Endothelial cell of umbilical vein (primary cell): ENCODE measurements around the gene FLT4. TPM values are rescaled to one million over a fixed set of nuclear protein-coding genes. Genes with fewer than 3 reads are reported as not detected.

Experiments
- BruUV-seq: library from RNA; stranded (reverse); fragments of 400-500 nt; replicated peaks from 2 replicates; lab custom pipeline; 2021; lab: Mats Ljungman, UMichigan
- CTCF ChIA-PET: fragments of 300-600, 350-600 bp; sonication (Branson Sonifier 250); formaldehyde crosslinking; loops from one replicate; lab custom pipeline; 2021; ENCODE audit warnings: antibody characterized with exemption, inconsistent platforms; lab: Charles Lee
- POLR2A ChIA-PET: fragments of 300-600, 350-600 bp; sonication (Branson Sonifier 250); formaldehyde crosslinking; loops from one replicate; lab custom pipeline; 2021; ENCODE audit warnings: antibody characterized with exemption, inconsistent platforms; lab: Charles Lee
- DNase-seq: peaks from one replicate; pipeline ENCODE4 v3.0.0-alpha.2; 2011; ENCODE audit warnings: low read depth, low spot score
- FAIRE-seq: peaks from 2 replicates; lab custom pipeline; 2011; peaks lifted over from hg19 to GRCh38; lab: Jason Lieb, UNC
- H2AFZ ChIP-seq: 2 replicates; pipeline ENCODE4 v1.6.0; 2012; ENCODE audit warnings: low read depth, low read length, control low read depth, inconsistent platforms
- H3K27ac ChIP-seq: 2 replicates; pipeline ENCODE4 v1.5.1; 2011; ENCODE audit warnings: low read depth, mild to moderate bottlenecking, control low read depth, low read length, moderate library complexity; ENCODE audit not compliant: insufficient read depth
- H3K27me3 ChIP-seq, 2 experiments: 2 replicates each; pipeline versions ENCODE4 v1.6.0 to v1.6.1; 2011; ENCODE audit warnings: low read length in 2 of 2, mixed read lengths in 1 of 2; ENCODE audit not compliant: control insufficient read depth in 2 of 2, insufficient read depth in 2 of 2
- H3K36me3 ChIP-seq, 2 experiments: 2 replicates in 1 of 2; 3 replicates in 1 of 2; pipeline ENCODE4 v1.5.1; 2011; ENCODE audit warnings: low read length in 2 of 2, mild to moderate bottlenecking in 1 of 2, moderate library complexity in 1 of 2; ENCODE audit not compliant: control insufficient read depth in 2 of 2, insufficient read depth in 2 of 2; ENCODE audit errors: extremely low read depth in 1 of 2
- H3K4me1 ChIP-seq: 3 replicates; pipeline ENCODE4 v1.5.1; 2011; ENCODE audit warnings: mild to moderate bottlenecking, low read length; ENCODE audit not compliant: control insufficient read depth, insufficient read depth; ENCODE audit errors: extremely low read depth
- H3K4me2 ChIP-seq: 2 replicates; pipeline ENCODE4 v1.6.1; 2011; ENCODE audit warnings: low read length, control low read depth, mixed read lengths; ENCODE audit not compliant: insufficient read depth
- H3K4me3 ChIP-seq, 3 experiments: fragments of 200-600 bp in 1 of 3; sonication (generic), shearing (Covaris generic) in 1 of 3; replicated peaks in 1 of 3; 2 replicates each; pipeline ENCODE4 v1.5.1; 2011 to 2016; ENCODE audit warnings: control low read depth in 3 of 3, low read length in 3 of 3, mild to moderate bottlenecking in 2 of 3, inconsistent platforms in 1 of 3, low read depth in 1 of 3, moderate library complexity in 1 of 3; ENCODE audit not compliant: insufficient read depth in 1 of 3
- H3K79me2 ChIP-seq: 2 replicates; pipeline ENCODE4 v1.6.0; 2012; ENCODE audit warnings: low read length, inconsistent platforms; ENCODE audit not compliant: control insufficient read depth, insufficient read depth
- H3K9ac ChIP-seq: replicated peaks from 2 replicates; pipeline ENCODE3; 2011; ENCODE audit warnings: low read length, control low read depth; ENCODE audit not compliant: insufficient read depth; ENCODE audit errors: extremely low read depth
- H3K9me1 ChIP-seq: replicated peaks from 3 replicates; pipeline ENCODE4 v1.6.0; 2011; ENCODE audit warnings: mild to moderate bottlenecking, low read length; ENCODE audit not compliant: control insufficient read depth, insufficient read depth; ENCODE audit errors: extremely low read depth
- H3K9me3 ChIP-seq: replicated peaks from 2 replicates; pipeline ENCODE4 v1.5.1; 2012; ENCODE audit warnings: low read length, inconsistent platforms; ENCODE audit not compliant: control insufficient read depth, insufficient read depth
- H4K20me1 ChIP-seq: replicated peaks from 2 replicates; pipeline ENCODE3; 2011; ENCODE audit warnings: mild to moderate bottlenecking, low read length; ENCODE audit not compliant: control insufficient read depth, insufficient read depth; ENCODE audit errors: extremely low read depth
- EZH2 ChIP-seq: IDR thresholded peaks from 2 replicates; pipeline ENCODE4 v1.6.1; 2012; ENCODE audit warnings: borderline replicate concordance, low read depth, mild to moderate bottlenecking, moderate library complexity, low read length, inconsistent platforms; ENCODE audit not compliant: severe bottlenecking
- FOS ChIP-seq: IDR thresholded peaks from 2 replicates; pipeline ENCODE4 v1.6.1; 2011; ENCODE audit warnings: mild to moderate bottlenecking, low read length, moderate library complexity, borderline replicate concordance; ENCODE audit not compliant: insufficient read depth
- GATA2 ChIP-seq: IDR thresholded peaks from 2 replicates; pipeline ENCODE4 v1.7.0; 2011; ENCODE audit warnings: low read depth, mild to moderate bottlenecking, moderate library complexity, mixed read lengths, low read length; ENCODE audit not compliant: insufficient read length, insufficient read depth
- JUN ChIP-seq: IDR thresholded peaks from 2 replicates; pipeline ENCODE4 v1.6.1; 2011; ENCODE audit warnings: borderline replicate concordance, low read depth; ENCODE audit not compliant: insufficient read length, insufficient read depth
- MYC ChIP-seq: IDR thresholded peaks from one replicate; pipeline ENCODE4 v1.6.1; 2011; ENCODE audit warnings: mild to moderate bottlenecking, low read depth, low read length
- POLR2A ChIP-seq: IDR thresholded peaks from 2 replicates; pipeline ENCODE4 v1.6.1; 2012; ENCODE audit warnings: low read depth, mild to moderate bottlenecking, control low read depth, low read length
- POLR2AphosphoS5 ChIP-seq: IDR thresholded peaks from 2 replicates; pipeline ENCODE4 v1.6.1; 2012; ENCODE audit warnings: low read depth, mild to moderate bottlenecking, control low read depth, low read length, moderate library complexity; ENCODE audit not compliant: insufficient read depth
- dilution Hi-C: fragments of 300-500 bp; cut with MboI; formaldehyde crosslinking; loops from one replicate; pipeline ENCODE4 v1.15.0; 2019; ENCODE audit warnings: low sequenced_read_pairs; ENCODE audit not compliant: extremely low pct_ligation_motif_present
- intact Hi-C: fragments of 100-400 bp; cut with micrococcal nuclease; formaldehyde crosslinking; loops from one replicate; pipeline ENCODE4 v1.10.0; 2022
- polyA plus RNA-seq, 4 experiments: library from polyadenylated mRNA; depleted of rRNA in 3 of 4; stranded (reverse) in 3 of 4; unstranded in 1 of 4; fragments of >200 nt; gene quantifications; 2 replicates each; pipeline versions ENCODE4 v1.2.1 to v1.2.3, GENCODE V29; 2011 to 2012; ENCODE audit warnings: missing spikeins in 1 of 4
- total RNA-seq: library from RNA; stranded (reverse); gene quantifications from 2 replicates; pipeline ENCODE4 v1.2.3, GENCODE V29; 2021
- TF ChIP-seq, protein P1 (sequence below), 2 donors: IDR thresholded peaks; 1 replicate in 1 of 2; 2 replicates in 1 of 2; pipeline ENCODE4 v1.5.1; 2011; ENCODE audit warnings: low read length in 2 of 2, mild to moderate bottlenecking in 2 of 2, moderate library complexity in 2 of 2, control low read depth in 1 of 2, inconsistent platforms in 1 of 2, low read depth in 1 of 2; ENCODE audit not compliant: insufficient read depth in 1 of 2; ENCODE audit errors: extremely low read depth in 1 of 2
- TF ChIP-seq, protein P2 (sequence below): IDR thresholded peaks from 2 replicates; pipeline ENCODE4 v1.6.1; 2011; ENCODE audit not compliant: insufficient read depth, insufficient read length

Gene FLT4
- total and polyA plus RNA-seq, 2 donors (not counting 3 experiments of a cell fraction or from before 2014, with no cell fraction given), result 44.4 to 71.5 TPM

DNA sequence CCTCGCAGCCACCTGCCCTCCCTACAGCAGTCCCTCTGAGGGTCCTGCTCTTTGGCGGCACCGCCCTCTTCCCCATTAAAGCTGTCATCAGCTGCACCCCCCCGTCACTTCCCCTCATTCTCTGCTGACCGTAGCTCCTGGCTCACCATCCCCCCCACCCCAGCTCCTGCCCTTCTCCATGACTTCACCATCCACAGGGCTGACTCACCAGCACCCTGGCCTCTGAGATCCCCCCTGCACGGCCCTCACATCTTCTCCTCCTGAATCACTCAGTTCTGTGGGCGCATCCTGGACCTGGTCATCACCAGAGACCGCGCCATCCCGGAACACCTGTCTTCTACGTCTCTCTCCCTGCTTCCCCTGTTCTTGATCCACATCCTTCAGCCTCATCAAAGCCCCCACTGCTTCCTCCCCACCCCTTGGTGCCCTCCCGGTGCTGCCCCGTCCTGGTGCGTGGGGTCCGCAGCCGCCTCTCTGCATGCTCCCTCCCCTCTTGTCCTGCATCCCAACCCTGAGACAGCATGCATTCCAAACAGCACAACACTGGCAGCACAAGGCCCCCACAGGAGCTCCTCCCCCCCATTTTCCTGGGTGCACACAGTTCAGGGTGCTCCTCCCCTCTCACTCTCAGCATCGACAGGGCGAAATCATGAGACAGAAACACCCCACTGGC is 12.9 kb downstream of the FLT4 start:
- POLR2A ChIA-PET, result no interaction called here
- no peak overlapping the region for H3K4me2 ChIP-seq
- no peak overlapping the region for H2AFZ ChIP-seq
- no peak overlapping the region for H3K9ac ChIP-seq
- intact Hi-C loops, result loop anchor here (1.0 kb wide), 1 partner anchor 9 kb away; no protein-coding TSS in a partner anchor
- H3K4me3 ChIP-seq, result no peak overlapping the region
- H3K36me3 ChIP-seq, result no peaks in the 10 kb centered on the region
- DNase-seq (peak; percentile 38), FAIRE-seq (no peak)
- dilution Hi-C loops, result no loop called here
- H3K79me2 ChIP-seq, result no peaks in the 10 kb centered on the region
- BruUV-seq, result no TSS peak
- no peaks in the 10 kb centered on the region for H3K27me3 ChIP-seq
- H3K9me1 ChIP-seq, result no peaks in the 10 kb centered on the region
- CTCF ChIA-PET, result no interaction called here
- no peaks in the 10 kb centered on the region for H3K4me1 ChIP-seq
- H3K27ac ChIP-seq, result no peak overlapping the region
- no peaks in the 10 kb centered on the region for H3K9me3 ChIP-seq
- TF ChIP-seq EZH2 (no peak), GATA2 (no peak), POLR2A (no peak), JUN (peak; percentile 9), FOS (no peak)
- H4K20me1 ChIP-seq, result no peaks in the 10 kb centered on the region

DNA sequence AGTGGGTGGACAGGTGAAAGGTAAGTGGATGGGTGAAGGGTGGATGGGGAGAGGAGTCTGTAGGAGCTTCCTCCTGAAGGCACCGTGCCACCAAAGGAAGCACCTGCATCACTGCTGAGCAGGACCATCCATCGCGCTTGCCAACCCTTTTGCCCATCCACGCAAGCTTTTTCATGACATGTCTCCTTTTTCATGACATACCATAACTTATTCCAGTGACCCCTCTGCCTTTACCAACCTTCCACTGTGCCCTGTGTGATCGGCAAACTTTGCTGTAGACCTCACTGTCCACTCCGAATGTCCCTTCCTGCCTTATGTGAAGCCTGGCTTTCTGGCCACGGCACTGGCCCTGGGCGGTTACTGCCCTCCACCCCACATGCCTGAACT is 13.4 kb downstream of the FLT4 start:
- H3K36me3 ChIP-seq, result no peaks in the 10 kb centered on the region
- no peaks in the 10 kb centered on the region for H3K9me1 ChIP-seq
- no peak overlapping the region for H3K4me3 ChIP-seq
- no peaks in the 10 kb centered on the region for H3K4me1 ChIP-seq
- no peak overlapping the region for H3K9ac ChIP-seq
- intact Hi-C loops (loop anchor here (1.0 kb wide), 1 partner anchor 9 kb away; no protein-coding TSS in a partner anchor), dilution Hi-C loops (no loop called here)
- no peaks in the 10 kb centered on the region for H4K20me1 ChIP-seq
- DNase-seq (no peak), FAIRE-seq (no peak)
- H3K9me3 ChIP-seq, result no peaks in the 10 kb centered on the region
- H2AFZ ChIP-seq, result no peak overlapping the region
- H3K79me2 ChIP-seq, result no peaks in the 10 kb centered on the region
- no TSS peak for BruUV-seq
- CTCF ChIA-PET, result no interaction called here
- H3K4me2 ChIP-seq, result no peak overlapping the region
- no peak overlapping the region for H3K27ac ChIP-seq
- TF ChIP-seq POLR2A (no peak), JUN (no peak), GATA2 (no peak), POLR2AphosphoS5 (no peak), MYC (no peak), FOS (no peak), EZH2 (no peak)
- TF ChIP-seq, protein P1, sequence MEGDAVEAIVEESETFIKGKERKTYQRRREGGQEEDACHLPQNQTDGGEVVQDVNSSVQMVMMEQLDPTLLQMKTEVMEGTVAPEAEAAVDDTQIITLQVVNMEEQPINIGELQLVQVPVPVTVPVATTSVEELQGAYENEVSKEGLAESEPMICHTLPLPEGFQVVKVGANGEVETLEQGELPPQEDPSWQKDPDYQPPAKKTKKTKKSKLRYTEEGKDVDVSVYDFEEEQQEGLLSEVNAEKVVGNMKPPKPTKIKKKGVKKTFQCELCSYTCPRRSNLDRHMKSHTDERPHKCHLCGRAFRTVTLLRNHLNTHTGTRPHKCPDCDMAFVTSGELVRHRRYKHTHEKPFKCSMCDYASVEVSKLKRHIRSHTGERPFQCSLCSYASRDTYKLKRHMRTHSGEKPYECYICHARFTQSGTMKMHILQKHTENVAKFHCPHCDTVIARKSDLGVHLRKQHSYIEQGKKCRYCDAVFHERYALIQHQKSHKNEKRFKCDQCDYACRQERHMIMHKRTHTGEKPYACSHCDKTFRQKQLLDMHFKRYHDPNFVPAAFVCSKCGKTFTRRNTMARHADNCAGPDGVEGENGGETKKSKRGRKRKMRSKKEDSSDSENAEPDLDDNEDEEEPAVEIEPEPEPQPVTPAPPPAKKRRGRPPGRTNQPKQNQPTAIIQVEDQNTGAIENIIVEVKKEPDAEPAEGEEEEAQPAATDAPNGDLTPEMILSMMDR (IDR thresholded peaks at IDR 0.05; ENCODE audit: extremely low read depth in 1 of 2, insufficient read depth in 1 of 2, low read depth in 1 of 2, low read length in 2 of 2), result no peak
- TF ChIP-seq, protein P2, sequence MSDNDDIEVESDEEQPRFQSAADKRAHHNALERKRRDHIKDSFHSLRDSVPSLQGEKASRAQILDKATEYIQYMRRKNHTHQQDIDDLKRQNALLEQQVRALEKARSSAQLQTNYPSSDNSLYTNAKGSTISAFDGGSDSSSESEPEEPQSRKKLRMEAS, result no peak
- POLR2A ChIA-PET, result no interaction called here
- H3K27me3 ChIP-seq, result no peaks in the 10 kb centered on the region
